LNCaP clone FGC (cell line): ENCODE data around the gene PTPMT1.

Source experiments
- DNase-seq: peaks from one replicate; pipeline ENCODE4 v3.0.0-alpha.2; 2011; ENCODE audit warnings: low read depth
- H3K4me3 ChIP-seq: 2 replicates; pipeline ENCODE4 v1.5.1; 2011; ENCODE audit warnings: mild to moderate bottlenecking, low read depth, low read length, control low read depth
- CTCF ChIP-seq: IDR thresholded peaks from 2 replicates; pipeline ENCODE4 v1.5.1; 2012; ENCODE audit warnings: mild to moderate bottlenecking; ENCODE audit not compliant: control insufficient read depth, insufficient read depth; ENCODE audit errors: extremely low read depth

The PTPMT1 gene

GRCh38 chr11:47592251-47592650 lies 26.9 kb downstream of the PTPMT1 start:
- DNase-seq = no peak
- TF ChIP-seq CTCF = no peak
- no peak overlapping the region for H3K4me3 ChIP-seq

- no peak overlapping the region for H3K4me3 ChIP-seq
- no peak for DNase-seq
- no peak for TF ChIP-seq CTCF
Measured at GRCh38 chr11:47592970-47593369, 27.6 kb downstream of the PTPMT1 start.

- no peak for DNase-seq
- no peak overlapping the region for H3K4me3 ChIP-seq
- no peak for TF ChIP-seq CTCF
Measured at GRCh38 chr11:47593492-47593933, 28.1 kb downstream of the PTPMT1 start.

GRCh38 chr11:47593934-47594855 lies 28.8 kb downstream of the PTPMT1 start, which contains the start of gene C1QTNF4:
Gene C1QTNF4 (minus strand): TSS chr11:47594411. CDS start chr11:47590810, 3,601 bp downstream.
- DNase-seq = no peak
- no peak within 1 kb of the TSS for H3K4me3 ChIP-seq
- no peak for TF ChIP-seq CTCF

- DNase-seq = no peak
- no peak for TF ChIP-seq CTCF
- H3K4me3 ChIP-seq = no peak overlapping the region
Measured at GRCh38 chr11:47595029-47595428, 29.6 kb downstream of the PTPMT1 start.

- no peak for DNase-seq
- no peak for TF ChIP-seq CTCF
- no peak overlapping the region for H3K4me3 ChIP-seq
Measured at GRCh38 chr11:47595967-47596366, 30.6 kb downstream of the PTPMT1 start.
